HG03439 (cell line): ENCODE results near the gene GABRA5.
"Not testable (repeated sequence)": the region's sequence is repeated elsewhere in the genome, so short reads cannot be mapped to it uniquely, and the experiment has no call there.

Experiments
- ATAC-seq: cut with Tn5 transposase; IDR thresholded peaks from one replicate; pipeline ENCODE4 v1.9.1; 2021; ENCODE audit warnings: mild to moderate bottlenecking, moderate library complexity; ENCODE audit not compliant: unreplicated experiment

GABRA5 gene

DNA sequence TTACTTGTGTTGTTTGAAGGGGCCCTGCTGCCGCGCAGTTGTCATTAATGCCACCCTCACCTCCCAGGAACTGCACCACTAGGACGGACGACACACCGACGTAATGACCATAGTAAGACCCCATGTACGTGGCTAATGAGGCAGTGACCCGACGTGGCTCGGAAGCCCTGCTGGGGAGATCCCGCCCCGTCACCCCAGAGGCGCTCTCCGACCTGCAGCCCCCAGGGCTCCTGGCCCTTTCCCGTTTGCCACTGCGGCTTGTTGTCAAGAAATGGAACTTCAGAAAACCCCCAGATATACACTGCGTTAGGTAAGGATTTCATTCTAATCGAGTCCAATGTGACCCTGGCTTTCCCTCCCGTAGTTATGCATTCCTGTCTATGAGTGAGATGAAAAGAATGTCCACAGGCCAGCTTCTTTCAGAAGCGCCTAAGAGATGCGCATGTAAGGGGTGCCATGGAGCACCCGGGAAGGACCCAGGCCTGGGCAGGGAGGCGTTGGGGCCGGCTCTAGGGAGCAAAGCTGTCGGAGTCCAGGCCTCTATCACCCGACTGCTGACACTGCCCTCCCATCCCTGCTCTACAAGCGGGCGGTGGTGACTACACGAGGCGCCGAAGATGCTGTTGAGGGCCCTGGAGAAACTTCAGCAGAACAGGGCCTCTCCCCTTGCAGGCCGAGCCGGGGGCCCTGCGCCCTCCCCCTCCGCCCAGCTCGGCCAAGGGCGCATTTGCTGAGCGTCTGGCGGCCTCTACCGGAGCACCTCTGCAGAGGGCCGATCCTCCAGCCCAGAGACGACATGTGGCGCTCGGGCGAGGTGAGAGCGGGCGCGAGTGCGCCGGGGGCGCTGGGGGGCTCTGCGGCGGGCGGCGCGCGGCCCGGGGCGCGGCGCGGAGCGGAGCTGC lies at the start of gene GABRA5:
TSS of gene GABRA5 (plus strand) at position 765 of the 902 bp plus-strand sequence. CDS start 2,187 bp downstream, outside the sequence.
- ATAC-seq = no peak

DNA sequence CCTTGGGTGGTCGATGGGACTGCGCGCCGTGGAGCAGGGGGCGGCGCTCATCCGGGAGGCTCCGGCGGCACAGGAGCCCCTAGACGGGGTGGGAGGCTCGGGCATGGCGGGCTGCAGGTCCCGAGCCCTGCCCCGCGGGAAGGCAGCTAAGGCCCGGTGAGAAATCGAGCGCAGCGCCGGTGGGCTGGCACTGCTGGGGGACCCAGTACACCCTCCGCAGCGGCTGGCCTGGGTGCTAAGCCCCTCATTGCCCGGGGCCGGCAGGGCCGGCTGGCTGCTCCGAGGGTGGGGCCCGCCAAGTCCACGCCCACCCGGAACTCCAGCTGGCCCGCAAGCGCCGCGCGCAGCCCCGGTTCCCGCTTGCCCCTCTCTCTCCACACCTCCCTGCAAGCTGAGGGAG lies 35.7 kb upstream of the GABRA5 start:
- ATAC-seq = not testable (repeated sequence)

DNA sequence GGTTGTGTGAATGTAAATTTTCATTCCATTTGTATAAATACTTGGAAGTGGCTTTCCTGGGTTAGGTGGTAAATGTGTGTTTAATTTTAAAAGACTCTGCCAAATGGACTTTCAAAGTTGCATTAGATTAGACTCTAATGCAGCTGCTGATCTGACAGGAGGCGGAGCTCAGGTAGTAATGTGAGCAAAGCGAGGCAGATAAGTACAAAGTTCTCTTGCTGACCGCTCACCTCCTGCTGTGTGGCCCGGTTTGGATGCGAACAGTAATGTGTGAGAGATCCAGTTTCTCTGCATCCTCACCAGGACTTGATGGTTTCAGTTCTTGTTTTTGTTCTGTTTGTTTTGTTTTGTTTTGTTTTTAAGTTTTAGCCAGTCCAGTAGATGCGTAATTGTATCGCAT lies 34.9 kb upstream of the GABRA5 start:
- no peak for ATAC-seq

DNA sequence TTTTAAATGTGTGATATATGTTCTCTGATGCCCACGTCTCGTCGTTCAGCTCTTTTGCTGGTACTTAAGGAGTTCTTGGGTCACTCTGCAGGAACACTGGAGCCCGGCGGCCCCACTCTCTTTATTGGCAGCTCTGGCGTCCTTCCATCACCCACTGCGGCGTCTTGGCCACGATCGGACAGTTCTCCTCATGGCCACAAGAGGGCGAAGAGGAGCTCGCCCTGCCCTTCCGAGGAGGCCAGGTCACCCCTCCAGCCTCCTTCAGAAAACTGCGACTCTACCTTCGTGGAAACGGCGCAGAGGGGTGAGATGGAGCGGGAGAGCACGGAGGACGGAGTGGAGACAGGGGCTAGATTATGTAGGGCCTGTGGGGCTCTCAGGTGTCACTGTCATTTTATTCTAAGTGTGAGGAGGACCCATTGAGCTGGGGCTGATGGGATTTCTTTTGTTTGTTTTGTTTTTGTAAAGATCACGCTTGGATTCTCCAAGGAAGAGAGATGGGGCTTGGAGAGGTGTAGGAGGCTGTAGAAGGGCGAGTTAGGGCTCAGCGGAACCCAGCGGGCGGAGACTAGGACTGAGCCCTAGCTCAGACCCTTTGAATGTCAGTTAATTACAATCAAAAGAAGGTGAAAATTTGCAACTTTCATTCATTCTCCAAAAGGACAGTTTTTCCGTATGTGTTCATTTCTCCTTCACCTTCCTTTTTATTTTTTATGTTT lies 28.0 kb upstream of the GABRA5 start:
- no peak for ATAC-seq

DNA sequence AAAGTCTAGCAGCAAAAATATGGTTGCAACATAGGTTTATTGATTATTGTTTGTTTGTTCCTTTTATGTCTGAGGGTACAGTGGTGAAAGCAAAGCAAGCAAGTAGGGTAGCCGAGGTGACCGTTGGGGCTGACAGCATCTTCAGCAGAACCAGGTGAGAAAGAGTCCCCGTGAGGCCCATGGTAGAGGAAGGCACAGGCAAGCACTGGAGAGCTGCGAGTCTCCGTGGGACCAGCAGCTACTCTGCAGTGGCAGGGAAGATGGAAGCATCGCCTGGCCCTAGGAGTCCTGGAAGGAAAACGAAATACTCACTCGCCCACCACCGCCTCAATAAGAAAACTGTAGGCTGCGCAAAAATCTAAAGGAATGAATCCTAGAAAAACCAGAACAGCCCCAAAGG lies 25.3 kb upstream of the GABRA5 start:
- no peak for ATAC-seq

DNA sequence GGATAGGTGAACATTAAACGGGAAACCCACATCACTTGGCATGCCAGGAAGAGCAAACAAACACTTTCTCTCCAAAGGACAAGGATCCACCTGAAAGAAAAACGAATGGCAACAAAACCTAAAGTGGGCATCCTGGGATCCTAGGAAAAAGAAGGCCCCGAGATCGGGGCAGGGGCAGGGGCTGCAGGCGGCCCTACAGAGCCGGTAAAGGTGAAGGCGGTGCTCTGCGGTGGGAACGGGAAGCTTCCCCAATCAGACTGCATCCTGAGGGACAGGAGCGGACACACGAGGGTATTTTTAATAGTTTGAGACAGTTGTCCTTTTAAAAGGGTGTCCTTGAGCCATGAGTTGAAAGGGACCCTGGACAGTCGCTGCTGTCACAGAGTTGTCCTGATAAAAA lies 24.9 kb upstream of the GABRA5 start:
- ATAC-seq = no peak

DNA sequence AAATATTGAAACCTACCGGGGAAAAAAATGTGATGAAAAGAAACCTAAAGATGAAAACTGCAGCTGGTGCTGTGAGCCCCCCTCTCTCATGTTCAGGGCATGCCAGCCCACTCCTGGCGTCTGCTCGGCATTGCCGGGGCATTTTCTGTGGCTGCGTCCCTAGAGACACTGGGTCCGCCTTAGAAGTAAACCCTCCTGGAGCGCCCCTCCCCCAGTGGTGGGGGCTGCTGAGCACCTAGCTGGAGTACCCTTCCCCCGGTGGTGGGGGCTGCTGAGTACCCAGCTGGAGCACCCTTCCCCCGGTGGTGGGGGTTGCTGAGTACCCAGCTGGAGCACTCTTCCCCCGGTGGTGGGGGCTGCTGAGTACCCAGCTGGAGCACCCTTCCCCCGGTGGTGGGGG lies 24.5 kb upstream of the GABRA5 start:
- no peak for ATAC-seq

DNA sequence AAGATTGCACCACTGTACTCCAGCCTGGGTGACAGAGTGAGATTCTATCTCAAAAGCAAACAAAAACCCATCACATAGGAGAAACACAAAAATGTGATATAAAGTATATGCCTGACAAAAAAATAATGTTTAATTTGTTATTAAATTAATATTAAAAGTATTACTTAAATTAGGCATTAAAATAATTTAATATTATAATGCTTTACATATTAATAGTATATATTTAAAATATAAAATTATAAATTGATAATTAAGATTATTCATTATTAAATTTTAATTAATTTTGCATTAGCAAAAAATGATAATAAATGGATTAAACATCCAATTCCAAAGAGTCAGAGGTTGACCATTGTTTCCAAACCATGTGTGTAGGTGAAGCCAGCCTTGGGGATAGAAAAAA lies 22.0 kb upstream of the GABRA5 start:
- ATAC-seq = no peak

DNA sequence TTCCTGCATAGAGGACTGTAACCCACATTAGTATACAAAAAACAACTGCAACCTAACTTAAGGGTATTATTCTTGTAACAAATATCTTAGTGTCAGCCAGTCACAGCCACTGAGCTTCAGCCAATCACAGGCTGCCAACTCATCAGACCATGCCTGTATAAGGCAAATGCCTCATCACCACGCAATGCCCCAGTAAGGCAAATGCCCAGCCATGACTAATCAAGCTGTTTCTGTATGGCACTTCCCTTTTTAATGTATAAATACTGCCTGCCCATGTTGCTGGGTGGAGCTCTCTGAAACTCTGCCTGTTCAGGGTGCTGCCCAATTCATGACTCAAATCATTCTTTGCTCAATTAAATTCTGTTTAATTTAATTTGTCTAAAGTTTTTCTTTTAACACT lies 18.4 kb upstream of the GABRA5 start:
- ATAC-seq = no peak

DNA sequence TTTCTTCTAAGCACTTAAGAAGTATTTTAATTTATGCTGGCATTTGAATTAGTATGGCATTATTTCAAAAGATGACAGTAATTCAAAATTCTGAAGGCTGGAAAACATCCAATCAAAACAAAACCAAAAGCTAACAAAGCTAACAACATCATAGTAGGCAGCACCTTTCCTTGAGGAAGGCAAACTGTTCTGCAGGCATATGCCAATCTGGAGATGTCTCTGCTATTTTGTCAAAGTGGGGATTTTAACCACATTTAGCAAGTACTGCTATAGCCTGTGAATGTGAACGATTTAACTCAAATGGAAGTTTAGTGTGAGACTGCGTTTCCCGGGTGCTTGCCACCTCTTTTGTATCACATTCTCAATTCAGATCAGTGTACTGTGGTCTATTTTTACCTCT lies 16.7 kb upstream of the GABRA5 start:
- no peak for ATAC-seq

DNA sequence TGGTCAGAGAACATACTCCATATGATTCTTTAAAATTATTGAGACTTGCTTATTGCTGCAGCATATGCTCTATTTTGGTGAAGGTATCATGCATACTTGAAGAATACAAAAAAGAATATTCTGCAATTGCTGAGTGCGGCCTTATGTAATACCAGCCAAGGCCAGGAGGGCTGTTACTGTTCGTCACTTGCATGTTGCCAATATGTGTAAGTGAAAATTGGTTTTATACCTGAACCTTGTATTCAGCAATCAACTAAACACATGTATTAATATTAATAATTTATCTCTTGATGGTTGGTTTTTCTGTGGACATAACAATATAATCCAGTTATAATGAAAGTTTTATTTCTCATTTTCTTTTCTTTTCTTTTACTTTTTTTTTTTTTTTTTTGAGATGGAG lies 13.9 kb upstream of the GABRA5 start:
- no peak for ATAC-seq

DNA sequence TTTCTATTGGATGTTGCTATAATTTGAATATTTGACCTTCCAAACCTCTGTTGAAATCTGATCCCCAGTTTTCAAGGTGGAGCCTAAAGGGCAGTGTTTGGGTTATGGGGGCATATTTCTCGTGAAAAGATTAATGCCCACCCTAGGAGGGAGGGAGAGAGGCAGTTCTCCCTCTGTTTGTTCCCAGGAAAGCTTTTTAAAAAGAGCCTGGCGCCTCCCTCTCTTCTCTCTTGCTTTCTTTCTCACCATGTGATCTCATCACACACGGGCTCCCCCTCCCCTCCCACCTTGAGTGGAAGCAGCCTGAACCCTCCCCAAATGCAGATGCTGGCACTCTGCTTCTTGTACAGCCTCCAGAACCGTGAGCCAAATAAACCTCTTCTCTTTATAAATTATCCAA lies 12.4 kb upstream of the GABRA5 start:
- no peak for ATAC-seq

DNA sequence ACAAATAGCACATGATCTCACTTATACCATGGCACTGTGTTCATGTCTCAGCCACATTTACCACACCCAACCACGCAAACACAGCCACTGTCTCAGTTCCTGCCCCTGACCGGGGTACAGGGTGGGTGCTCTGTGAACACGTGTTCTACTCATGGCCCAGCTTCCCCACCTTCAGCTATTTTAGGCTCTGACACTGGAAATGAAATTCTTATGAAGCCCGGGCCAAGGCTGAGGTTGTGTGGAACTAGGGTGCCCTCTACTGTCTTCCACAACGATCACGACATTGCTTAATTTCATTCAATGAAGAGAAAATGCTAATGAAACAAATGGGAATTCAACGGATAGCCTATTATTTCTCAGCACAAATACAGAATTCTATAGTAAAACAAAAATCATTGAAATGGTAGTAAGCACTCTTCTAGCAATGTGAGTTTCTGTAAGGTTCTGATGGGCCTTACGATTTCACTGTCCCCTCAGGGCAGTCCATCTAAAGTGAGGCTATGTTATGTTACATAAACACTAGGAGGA lies 2.1 kb upstream of the GABRA5 start:
- ATAC-seq = no peak

DNA sequence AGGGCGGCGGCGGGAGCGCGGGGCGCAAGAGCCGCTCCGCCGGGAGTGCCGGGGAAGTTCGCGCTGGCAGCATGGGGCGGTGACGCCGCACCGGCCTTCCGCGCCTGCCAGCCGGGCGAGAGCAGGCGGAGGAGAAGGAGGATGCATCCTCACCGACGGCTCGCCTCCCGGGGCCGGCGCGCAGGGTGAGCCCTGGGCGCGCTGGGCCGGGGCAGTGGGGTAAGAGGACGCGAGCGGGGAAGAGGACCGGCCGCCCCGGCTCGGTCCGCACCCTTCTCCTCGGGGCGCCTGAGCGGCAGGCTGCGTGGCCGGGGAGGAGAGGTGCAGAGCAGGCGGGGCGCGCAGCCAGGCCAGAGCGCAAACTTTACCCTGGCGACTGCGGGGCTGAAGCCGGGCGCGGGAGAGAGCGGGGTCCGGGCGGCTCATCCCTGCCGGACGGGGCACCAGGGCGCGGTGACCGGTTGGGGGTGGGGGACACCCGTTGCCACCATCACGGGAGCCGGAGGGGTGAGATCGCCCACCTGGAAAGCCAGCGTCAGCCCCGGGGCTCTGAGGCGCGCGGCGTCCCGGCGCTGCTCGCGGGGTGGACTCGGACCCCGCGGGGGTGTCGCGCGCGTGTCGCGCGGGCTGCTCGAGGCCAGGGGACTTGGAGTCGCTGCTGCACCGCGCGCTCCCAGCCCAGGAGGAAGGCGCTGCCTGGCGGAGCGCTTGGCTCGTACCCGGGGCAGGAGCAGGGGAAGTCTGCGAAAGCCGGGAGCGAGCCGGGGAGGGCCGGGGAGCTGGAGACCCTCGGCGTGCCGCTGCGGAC lies 542 bp downstream of the GABRA5 start:
- ATAC-seq = no peak

DNA sequence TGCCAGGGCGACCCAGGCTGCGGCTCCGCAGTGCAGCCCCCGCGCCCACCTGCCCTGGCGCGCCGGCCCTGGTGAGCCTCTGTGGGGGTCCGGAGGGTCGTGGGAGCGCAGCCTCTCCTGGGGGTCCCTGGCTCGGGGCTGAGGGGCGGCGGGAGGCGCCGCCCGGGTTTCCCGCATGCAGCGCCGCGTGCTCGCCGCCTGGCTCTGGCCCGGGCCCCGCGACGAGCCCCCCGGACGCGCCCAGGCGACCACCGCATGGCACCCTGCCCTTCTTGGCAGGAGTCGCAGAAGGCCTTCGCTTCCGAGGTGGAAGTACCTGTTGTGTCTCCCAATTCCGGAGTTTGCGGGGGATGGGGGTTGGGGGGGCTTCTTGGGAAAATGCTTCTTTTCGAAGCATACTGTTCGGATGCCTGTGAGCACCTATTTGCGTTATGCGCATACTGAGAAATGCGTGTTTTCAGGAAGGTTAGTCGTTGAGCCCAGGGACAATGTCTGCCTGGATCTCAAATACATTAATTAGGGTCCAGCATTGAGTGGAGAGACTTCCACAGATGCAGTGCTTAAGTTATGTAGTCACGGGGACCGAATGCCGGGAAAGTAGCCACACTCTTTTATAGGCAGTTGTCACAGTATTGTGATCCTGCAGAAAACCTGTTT lies 1.3 kb downstream of the GABRA5 start:
- ATAC-seq = no peak

DNA sequence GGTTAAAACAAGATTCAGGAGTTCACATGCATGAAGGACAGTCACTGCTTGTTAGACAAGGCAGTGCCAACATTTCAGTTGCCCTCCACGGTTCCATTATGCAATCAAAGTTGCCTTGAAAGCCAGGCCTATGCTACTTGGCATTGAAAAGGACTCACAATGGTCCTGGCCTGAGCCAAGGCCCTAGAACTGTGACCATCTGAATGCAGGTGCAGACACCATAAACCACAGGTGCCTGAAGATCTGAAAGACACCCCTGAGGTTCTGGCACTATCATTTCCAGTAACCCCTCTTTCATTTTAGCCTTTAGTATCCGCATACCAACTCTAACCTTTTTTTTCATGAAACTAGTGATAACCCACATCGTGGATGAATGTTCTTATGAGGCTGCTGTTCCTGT lies 2.8 kb downstream of the GABRA5 start:
- no peak for ATAC-seq

DNA sequence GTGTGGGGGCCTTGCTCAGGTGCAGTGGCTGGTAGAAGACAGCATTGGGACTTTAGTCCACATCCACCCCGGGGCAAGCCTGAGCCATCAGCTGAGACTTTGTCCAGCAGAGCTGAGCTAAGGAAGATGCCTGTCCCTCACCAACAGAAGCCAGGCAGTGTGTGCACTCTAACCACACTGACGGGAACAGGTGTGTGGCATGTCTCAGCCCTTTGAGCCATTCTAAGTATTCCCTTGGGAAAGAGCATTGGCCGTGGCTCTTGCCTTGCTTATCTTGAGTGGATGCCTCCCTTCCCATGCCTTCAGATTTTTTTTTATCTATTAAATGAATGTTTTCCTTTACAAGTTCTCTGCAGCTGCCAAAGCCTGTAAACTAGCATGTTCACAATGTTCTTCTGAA lies 3.5 kb downstream of the GABRA5 start:
- ATAC-seq = no peak

DNA sequence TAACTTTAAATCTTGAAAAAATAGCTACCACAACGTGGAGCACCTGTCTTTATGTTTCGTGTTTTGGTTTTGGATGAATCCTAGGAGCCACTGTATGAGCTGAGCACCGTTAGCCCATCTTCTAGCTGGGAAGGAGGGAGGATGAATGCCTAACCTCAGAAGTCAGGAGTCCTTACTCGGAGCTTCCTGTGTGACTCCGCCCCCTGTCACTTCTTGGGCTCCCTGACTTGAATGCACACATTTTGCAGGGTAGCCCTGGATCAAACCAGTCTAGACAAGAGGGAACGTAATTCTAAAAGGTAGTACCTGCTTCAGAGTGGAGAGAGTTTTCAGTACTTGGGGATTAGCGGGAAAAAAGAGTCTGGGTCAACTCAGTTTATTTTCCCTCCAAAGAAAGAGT lies 5.3 kb downstream of the GABRA5 start:
- no peak for ATAC-seq

DNA sequence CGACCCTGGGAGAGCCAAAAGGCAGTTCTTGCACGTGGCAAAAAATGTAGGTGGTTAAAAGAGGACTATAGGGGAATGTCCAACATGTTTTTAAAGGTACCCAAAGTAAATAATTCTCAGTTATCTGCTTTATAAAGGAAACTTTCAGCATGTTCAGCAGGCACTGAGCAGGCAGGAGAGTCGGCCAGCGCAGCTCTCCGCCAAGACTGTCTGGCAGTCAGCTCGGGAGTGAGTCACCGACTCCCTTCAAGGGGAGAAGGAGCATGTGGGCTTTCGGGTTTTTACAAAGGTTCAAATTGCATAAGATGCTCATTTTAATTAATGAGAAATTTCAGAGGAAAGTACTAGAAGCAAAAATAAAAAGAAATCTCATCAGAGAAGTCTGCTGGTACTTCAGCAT lies 7.0 kb downstream of the GABRA5 start:
- no peak for ATAC-seq

DNA sequence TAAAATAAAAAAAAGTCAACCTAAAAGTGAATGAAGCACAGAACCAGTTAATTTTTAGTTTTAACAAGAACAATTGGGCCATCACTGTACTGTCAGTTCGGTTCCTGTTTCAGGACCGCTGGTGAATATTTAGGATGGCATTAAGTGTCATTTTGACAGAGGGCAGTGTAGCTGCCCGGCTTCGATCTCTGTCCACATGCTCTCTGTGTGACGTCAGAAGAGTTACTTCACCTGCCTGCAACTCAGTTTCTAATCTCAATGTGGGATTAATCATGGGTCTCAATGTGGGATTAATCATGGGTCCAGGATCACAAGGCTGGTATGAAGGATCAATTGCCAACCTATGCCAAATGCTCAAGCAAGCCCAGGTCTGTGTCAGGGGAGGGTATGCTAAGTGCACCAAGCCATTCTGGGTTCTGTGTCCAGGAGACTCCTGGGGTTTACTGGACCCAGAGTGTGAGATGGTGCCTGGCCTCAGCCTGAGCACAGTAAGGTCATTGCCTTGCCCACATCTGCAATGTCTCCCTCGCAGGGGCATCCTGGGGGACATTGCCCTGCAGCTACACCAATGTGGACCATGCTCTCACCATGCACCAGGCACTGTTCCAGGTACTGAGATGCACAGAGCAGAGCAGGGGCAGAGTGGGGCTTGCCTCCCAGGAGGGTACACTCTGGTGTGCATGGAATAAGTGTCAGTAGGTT lies 8.1 kb downstream of the GABRA5 start:
- ATAC-seq = no peak
